ENCODE results near the gene RILPL2.
"Not testable (repeated sequence)": the region's sequence is repeated elsewhere in the genome, so short reads cannot be mapped to it uniquely, and the experiment has no call there.

RILPL2 gene

DNA sequence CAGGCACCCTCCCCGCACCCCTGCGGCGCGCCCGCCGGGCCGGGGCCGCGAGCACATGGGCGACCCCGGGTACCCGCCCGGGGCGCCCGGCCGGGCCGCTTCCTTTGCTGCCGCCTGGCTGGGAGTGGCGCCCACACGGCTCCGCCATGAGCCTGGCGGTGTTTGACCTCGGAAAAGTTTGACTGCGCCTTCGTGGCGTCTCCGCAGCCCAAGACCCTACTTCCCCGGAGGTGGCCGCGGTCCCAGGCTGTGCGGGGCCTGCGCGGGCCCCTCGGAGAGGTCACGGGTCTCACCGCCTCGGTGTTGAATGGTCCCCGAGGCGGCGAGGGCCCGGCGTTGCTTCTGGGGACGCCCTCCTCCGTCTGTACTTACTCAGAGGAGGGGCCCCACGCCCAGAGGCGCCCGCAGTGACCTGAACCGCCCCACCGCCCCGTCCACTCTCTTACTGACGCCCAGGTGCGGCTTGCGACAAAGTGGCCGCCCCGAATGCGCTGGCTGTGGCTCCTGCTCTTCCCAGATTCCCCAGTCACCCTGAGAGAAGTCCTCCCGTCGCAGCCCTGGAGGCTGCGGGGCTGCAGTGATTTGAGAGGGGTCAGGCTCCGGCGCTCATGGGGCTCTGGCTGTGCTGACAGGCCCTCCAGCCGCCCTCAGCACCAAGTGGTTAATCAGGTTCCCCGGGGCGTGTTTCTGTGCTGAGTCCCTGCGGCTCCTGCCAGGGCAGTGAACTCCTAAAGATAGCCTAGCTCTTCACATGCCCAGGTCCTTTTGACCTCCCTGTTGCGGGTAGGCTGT is 46.7 kb downstream of the RILPL2 start:
- ChIA-PET POLR2A (no interaction called here), CTCF (interaction anchor here (1.7 kb wide), 1 partner anchor 24 kb away, joined by 7 read pairs; no protein-coding TSS in a partner anchor)
- DNase-seq (ENCODE audit: extremely low spot score), result peak; percentile 76
- TF ChIP-seq, protein P1, sequence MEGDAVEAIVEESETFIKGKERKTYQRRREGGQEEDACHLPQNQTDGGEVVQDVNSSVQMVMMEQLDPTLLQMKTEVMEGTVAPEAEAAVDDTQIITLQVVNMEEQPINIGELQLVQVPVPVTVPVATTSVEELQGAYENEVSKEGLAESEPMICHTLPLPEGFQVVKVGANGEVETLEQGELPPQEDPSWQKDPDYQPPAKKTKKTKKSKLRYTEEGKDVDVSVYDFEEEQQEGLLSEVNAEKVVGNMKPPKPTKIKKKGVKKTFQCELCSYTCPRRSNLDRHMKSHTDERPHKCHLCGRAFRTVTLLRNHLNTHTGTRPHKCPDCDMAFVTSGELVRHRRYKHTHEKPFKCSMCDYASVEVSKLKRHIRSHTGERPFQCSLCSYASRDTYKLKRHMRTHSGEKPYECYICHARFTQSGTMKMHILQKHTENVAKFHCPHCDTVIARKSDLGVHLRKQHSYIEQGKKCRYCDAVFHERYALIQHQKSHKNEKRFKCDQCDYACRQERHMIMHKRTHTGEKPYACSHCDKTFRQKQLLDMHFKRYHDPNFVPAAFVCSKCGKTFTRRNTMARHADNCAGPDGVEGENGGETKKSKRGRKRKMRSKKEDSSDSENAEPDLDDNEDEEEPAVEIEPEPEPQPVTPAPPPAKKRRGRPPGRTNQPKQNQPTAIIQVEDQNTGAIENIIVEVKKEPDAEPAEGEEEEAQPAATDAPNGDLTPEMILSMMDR (IDR thresholded peaks at IDR 0.05; ENCODE audit: control extremely low read depth, extremely low read depth, low read depth, missing control alignments), result no peak

DNA sequence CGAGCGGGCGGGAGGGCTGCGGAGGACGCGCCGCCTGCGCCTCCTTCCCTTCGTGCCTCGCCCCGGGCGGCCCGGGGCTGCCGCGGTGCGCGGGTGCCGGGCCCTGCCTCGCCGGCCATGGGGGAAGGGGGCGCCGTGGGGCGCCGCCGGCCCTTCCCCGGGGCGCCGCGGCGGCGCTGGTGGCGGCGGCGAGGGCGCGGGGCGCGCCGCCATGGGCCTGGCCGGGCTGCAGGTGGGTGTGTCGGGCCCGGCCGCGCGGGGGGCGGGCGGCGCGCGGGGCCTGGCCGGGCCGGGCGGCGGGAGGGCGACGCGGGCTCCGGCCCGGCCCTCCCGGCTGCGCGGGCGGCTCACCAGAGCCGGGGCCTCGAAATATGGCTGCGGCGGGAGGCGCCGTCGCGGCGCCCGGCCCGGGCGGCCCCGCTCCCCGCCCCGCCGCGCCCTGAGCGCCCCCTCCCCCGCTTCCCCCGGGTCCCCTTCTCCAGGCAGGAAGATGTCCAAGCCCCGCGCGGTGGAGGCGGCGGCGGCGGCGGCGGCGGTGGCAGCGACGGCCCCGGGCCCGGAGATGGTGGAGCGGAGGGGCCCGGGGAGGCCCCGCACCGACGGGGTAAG is 47.4 kb downstream of the RILPL2 start:
- ChIA-PET CTCF (interaction anchor here (1.1 to 2.1 kb wide), 2 partner anchors 23 to 44 kb away, joined by 3 to 8 read pairs; no protein-coding TSS in a partner anchor), POLR2A (interaction anchor here (1.5 to 2.4 kb wide), 2 partner anchors 24 to 156 kb away, joined by 5 to 8 read pairs; partner anchors contain the start of genes MPHOSPH9 and MTRFR)
- peak; percentile 39 for DNase-seq (ENCODE audit: extremely low spot score)
- TF ChIP-seq, protein P1 (IDR thresholded peaks at IDR 0.05; ENCODE audit: control extremely low read depth, extremely low read depth, low read depth, missing control alignments), result no peak

DNA sequence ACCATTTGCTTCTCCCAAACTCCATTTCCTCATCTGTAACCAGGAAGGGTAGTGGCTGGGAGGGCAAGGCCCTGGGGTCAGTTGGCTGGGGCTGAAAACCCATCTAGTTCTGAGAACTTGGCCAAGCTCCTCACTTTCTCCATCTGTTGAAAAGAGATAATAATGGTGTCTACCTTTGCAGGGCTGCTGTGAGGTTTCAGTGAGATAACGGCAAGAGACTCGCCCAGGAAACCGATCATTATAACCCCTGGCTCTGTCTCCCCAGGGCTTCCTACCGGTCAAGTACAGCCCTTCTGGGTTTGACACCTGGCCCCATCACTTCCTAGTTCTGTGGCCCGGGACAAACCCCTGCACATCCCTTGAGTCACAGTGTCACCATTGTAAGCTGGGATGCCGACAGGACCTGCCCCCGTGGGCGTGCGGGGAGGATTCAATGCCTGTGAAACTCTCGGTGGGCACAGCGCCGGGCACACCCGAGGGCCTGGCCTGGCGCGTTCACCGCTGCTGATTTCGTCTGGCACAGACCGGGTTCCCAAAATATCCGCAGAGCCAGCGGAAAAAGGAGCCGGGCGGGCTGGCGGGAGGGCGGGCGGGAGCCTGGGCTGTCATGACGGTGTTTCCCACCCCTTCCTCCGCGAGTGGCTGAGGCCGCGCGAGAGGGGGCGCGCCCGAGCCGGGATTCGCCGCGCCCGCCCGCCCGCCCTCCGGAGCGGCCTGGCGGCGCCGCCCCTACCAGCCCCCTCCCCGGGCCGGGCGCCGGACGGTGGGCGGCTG is 48.1 kb downstream of the RILPL2 start:
- ChIA-PET POLR2A (interaction anchor here (0.6 to 2.4 kb wide), 3 partner anchors 23 to 155 kb away, joined by 3 to 8 read pairs (median 5); partner anchors contain the start of genes MPHOSPH9 and MTRFR), CTCF (interaction anchor here (1.1 to 2.1 kb wide), 5 partner anchors 9 to 45 kb away, joined by 3 to 8 read pairs (median 3); partner anchors contain the start of gene SBNO1)
- TF ChIP-seq, protein P1 (IDR thresholded peaks at IDR 0.05; ENCODE audit: control extremely low read depth, extremely low read depth, low read depth, missing control alignments), result no peak
- peak; percentile 93 for DNase-seq (ENCODE audit: extremely low spot score)

DNA sequence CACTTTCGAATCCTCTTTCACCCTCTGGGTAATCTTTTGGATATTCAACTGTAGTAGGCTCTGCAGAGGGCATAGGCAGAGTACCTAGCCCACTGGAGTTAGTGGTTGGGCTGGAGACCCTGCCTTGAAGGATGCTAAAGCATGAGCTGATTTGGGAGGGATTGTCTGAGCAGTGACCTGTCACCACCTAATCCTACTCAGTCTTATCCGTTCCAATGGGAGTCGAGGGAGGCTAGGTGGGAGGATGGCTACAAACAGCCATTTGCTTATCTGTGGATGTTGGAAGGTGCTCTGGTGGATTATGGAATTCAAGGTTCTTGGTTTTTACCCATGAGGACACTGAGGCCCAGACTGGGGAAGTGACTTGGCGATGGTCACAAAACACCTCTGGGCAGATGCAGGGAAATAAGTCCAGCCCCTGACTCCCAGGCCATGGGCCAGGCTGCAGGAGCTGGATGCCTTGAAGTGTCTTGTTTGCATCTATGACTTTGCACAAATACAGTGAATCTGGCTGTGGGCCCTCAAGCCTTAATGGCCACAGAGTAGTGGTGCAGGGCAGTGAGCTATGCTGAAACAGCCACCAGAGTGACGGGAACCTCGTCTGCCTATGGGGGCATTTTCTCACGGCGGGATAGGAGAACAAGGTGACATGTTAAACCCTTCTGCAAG is 48.8 kb downstream of the RILPL2 start:
- DNase-seq (ENCODE audit: extremely low spot score), result no peak
- ChIA-PET CTCF (interaction anchor here (0.8 to 2.1 kb wide), 9 partner anchors 9 to 195 kb away, joined by 3 to 8 read pairs (median 3); partner anchors contain the start of gene SBNO1), POLR2A (interaction anchor here (0.6 to 2.4 kb wide), 3 partner anchors 22 to 155 kb away, joined by 3 to 8 read pairs (median 5); partner anchors contain the start of genes MPHOSPH9 and MTRFR)
- TF ChIP-seq, protein P1 (IDR thresholded peaks at IDR 0.05; ENCODE audit: control extremely low read depth, extremely low read depth, low read depth, missing control alignments), result no peak

DNA sequence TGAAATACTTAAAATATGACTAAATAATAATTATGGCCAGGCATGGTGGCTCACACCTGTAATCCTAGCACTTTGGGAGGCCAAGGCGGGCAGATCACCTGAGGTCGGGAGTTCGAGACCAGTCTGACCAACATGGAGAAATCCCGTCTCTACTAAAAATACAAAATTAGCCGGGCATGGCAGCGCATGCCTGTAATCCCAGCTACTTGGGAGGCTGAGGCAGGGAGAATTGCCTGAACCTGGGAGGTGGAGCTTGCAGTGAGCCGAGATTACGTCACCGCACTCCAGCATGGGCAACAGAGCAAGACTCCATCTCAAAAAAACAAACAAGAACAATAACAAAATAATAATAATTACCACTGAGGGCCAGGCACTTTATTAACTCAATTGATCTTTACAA is 50.9 kb downstream of the RILPL2 start:
- CTCF ChIA-PET, result interaction anchor here (0.6 to 1.3 kb wide), 4 partner anchors 10 to 48 kb away, joined by 3 to 9 read pairs (median 4); partner anchors contain the start of gene SBNO1
- DNase-seq (ENCODE audit: extremely low spot score); POLR2A ChIA-PET: not testable (repeated sequence)

DNA sequence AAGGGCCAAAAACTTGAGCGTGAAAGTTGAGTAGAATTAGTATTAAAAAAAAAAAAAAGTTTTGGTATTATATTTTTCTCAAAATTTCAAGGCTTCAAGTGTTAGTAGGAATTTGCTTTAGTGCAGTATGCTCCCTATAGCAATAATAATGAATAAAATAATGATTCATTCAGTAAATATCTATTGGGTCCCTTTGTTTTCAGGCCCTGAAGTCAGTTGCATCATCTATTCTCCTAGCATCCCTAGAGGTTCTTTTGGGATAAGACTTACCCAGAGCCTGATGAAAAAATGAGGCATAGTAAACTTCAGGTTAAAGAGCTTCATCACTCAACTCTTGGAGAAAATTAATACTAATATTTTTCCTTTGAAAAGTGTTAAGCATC is 51.5 kb downstream of the RILPL2 start:
- DNase-seq (ENCODE audit: extremely low spot score), result no peak
- POLR2A ChIA-PET, result no interaction called here
- CTCF ChIA-PET, result interaction anchor here (1.2 to 2.3 kb wide), 5 partner anchors 10 to 44 kb away, joined by 3 to 20 read pairs (median 4); partner anchors contain the start of gene SBNO1
- TF ChIP-seq, protein P1 (IDR thresholded peaks at IDR 0.05; ENCODE audit: control extremely low read depth, extremely low read depth, low read depth, missing control alignments), result no peak
